NCI-H128 (cell line): Measurements from ENCODE around the gene PRICKLE1.

Experiments
- DNase-seq: peaks from one replicate; lab custom pipeline; 2025; ENCODE audit not compliant: unreplicated experiment; lab: John Stamatoyannopoulos, UW

Gene PRICKLE1

GRCh38 chr12:42496886-42497285, 92.7 kb downstream of the PRICKLE1 start:
- DNase-seq: no peak

GRCh38 chr12:42495244-42495643, 94.3 kb downstream of the PRICKLE1 start:
- no peak for DNase-seq

- DNase-seq: no peak
Observed at GRCh38 chr12:42492267-42492666, 97.3 kb downstream of the PRICKLE1 start.

- DNase-seq: no peak
Observed at GRCh38 chr12:42490261-42490842, 99.2 kb downstream of the PRICKLE1 start.

GRCh38 chr12:42486407-42486806, 103.1 kb downstream of the PRICKLE1 start:
- DNase-seq: no peak

GRCh38 chr12:42485823-42486222, 103.7 kb downstream of the PRICKLE1 start:
- no peak for DNase-seq

- DNase-seq: no peak
Observed at GRCh38 chr12:42484996-42485395, 104.5 kb downstream of the PRICKLE1 start.

- no peak for DNase-seq
Observed at GRCh38 chr12:42483521-42483790, 106.1 kb downstream of the PRICKLE1 start.

GRCh38 chr12:42482748-42483520, 106.6 kb downstream of the PRICKLE1 start:
- no peak for DNase-seq

GRCh38 chr12:42482041-42482747, 107.4 kb downstream of the PRICKLE1 start:
- DNase-seq: no peak

- DNase-seq: no peak
Observed at GRCh38 chr12:42481368-42481767, 108.2 kb downstream of the PRICKLE1 start.

GRCh38 chr12:42477941-42478340, 111.6 kb downstream of the PRICKLE1 start:
- DNase-seq: no peak

- no peak for DNase-seq
Observed at GRCh38 chr12:42475106-42475505, 114.4 kb downstream of the PRICKLE1 start.

GRCh38 chr12:42474391-42474790, 115.2 kb downstream of the PRICKLE1 start:
- DNase-seq: no peak

GRCh38 chr12:42473561-42473960, 116.0 kb downstream of the PRICKLE1 start:
- no peak for DNase-seq

- DNase-seq: no peak
Observed at GRCh38 chr12:42473130-42473529, 116.4 kb downstream of the PRICKLE1 start.

GRCh38 chr12:42472376-42472775, 117.2 kb downstream of the PRICKLE1 start:
- no peak for DNase-seq

- no peak for DNase-seq
Observed at GRCh38 chr12:42469355-42470175, 120.0 kb downstream of the PRICKLE1 start.

GRCh38 chr12:42468921-42469320, 120.6 kb downstream of the PRICKLE1 start:
- DNase-seq: no peak

- DNase-seq: no peak
Observed at GRCh38 chr12:42468341-42468821, 121.2 kb downstream of the PRICKLE1 start.

- DNase-seq: no peak
Observed at GRCh38 chr12:42463671-42464070, 125.9 kb downstream of the PRICKLE1 start.
